Astrocyte (in vitro differentiated cells and primary cell): ENCODE results near the gene KLHDC7A. TPM values are rescaled to one million over a fixed set of nuclear protein-coding genes. Genes with fewer than 3 reads are reported as not detected.

Source experiments
- DNase-seq: peaks from one replicate; pipeline ENCODE4 v3.0.0-alpha.2; 2010; ENCODE audit warnings: low read depth
- FAIRE-seq: peaks from 2 replicates; lab custom pipeline; 2011; peaks lifted over from hg19 to GRCh38; lab: Jason Lieb, UNC
- H2AFZ ChIP-seq: 2 replicates; pipeline ENCODE4 v1.6.0; 2012; ENCODE audit warnings: low read depth, low read length, inconsistent platforms
- H3K27ac ChIP-seq: 2 replicates; pipeline ENCODE4 v1.5.1; 2011; ENCODE audit warnings: low read depth, low read length, inconsistent platforms
- H3K27me3 ChIP-seq: 2 replicates; pipeline ENCODE4 v1.6.0; 2011; ENCODE audit warnings: low read length, inconsistent platforms; ENCODE audit not compliant: insufficient read depth
- H3K36me3 ChIP-seq: 2 replicates; pipeline ENCODE4 v1.5.1; 2011; ENCODE audit warnings: low read length, inconsistent platforms; ENCODE audit not compliant: insufficient read depth
- H3K4me1 ChIP-seq: 2 replicates; pipeline ENCODE4 v1.5.1; 2011; ENCODE audit warnings: low read length, inconsistent platforms; ENCODE audit not compliant: insufficient read depth
- H3K4me2 ChIP-seq: 2 replicates; pipeline ENCODE4 v1.6.0; 2012; ENCODE audit warnings: low read length, inconsistent platforms
- H3K4me3 ChIP-seq: 2 replicates; pipeline ENCODE4 v1.5.1; 2011; ENCODE audit warnings: low read depth, mild to moderate bottlenecking, low read length, inconsistent platforms; ENCODE audit not compliant: insufficient read depth
- H3K79me2 ChIP-seq: 2 replicates; pipeline ENCODE4 v1.6.0; 2012; ENCODE audit warnings: mild to moderate bottlenecking, low read length, inconsistent platforms; ENCODE audit not compliant: insufficient read depth
- H3K9ac ChIP-seq: 2 replicates; pipeline ENCODE4 v1.6.0; 2012; ENCODE audit warnings: mild to moderate bottlenecking, low read length, inconsistent platforms
- H3K9me3 ChIP-seq: 2 replicates; pipeline ENCODE4 v1.5.1; 2012; ENCODE audit warnings: low read depth, mild to moderate bottlenecking, low read length, inconsistent platforms; ENCODE audit not compliant: insufficient read depth
- H4K20me1 ChIP-seq: 2 replicates; pipeline ENCODE4 v1.6.0; 2012; ENCODE audit warnings: low read length, inconsistent platforms; ENCODE audit not compliant: insufficient read depth
- H3K27ac Mint-ChIP-seq: one replicate; pipeline ENCODE4 v1.8.0; 2021; ENCODE audit warnings: mild to moderate bottlenecking, mixed read lengths; ENCODE audit not compliant: unreplicated experiment
- H3K27me3 Mint-ChIP-seq: one replicate; pipeline ENCODE4 v1.8.0; 2021; ENCODE audit warnings: low read depth, mixed read lengths; ENCODE audit not compliant: unreplicated experiment
- H3K36me3 Mint-ChIP-seq: one replicate; pipeline ENCODE4 v1.8.0; 2021; ENCODE audit warnings: low read depth, mixed read lengths; ENCODE audit not compliant: unreplicated experiment
- H3K4me1 Mint-ChIP-seq: one replicate; pipeline ENCODE4 v1.8.0; 2021; ENCODE audit warnings: low read depth, mixed read lengths; ENCODE audit not compliant: unreplicated experiment
- H3K4me3 Mint-ChIP-seq: one replicate; pipeline ENCODE4 v1.8.0; 2021; ENCODE audit warnings: mild to moderate bottlenecking, moderate library complexity, mixed read lengths; ENCODE audit not compliant: unreplicated experiment
- H3K9me3 Mint-ChIP-seq: one replicate; pipeline ENCODE4 v1.8.0; 2021; ENCODE audit warnings: mild to moderate bottlenecking, mixed read lengths; ENCODE audit not compliant: unreplicated experiment
- EZH2 ChIP-seq: IDR thresholded peaks from 2 replicates; pipeline ENCODE4 v1.6.1; 2012; ENCODE audit warnings: mild to moderate bottlenecking, low read length, inconsistent platforms; ENCODE audit not compliant: insufficient read depth
- total RNA-seq: library from RNA; stranded (reverse); gene quantifications from 2 replicates; pipeline ENCODE4 v1.2.1, GENCODE V29; 2021
- TF ChIP-seq, protein P1 (sequence below): IDR thresholded peaks from 2 replicates; pipeline ENCODE4 v1.5.1; 2011; ENCODE audit warnings: low read depth, mild to moderate bottlenecking, inconsistent platforms, low read length, moderate library complexity; ENCODE audit not compliant: insufficient read depth

The KLHDC7A gene
- total RNA-seq, 1 donor from 2014 or later, result 0.14 TPM

- Mint-ChIP-seq H3K27me3 (peaks cover 21% of the 10 kb centered on the region), H3K27ac (no peak overlapping the region), H3K4me1 (no peaks in the 10 kb centered on the region), H3K36me3 (no peaks in the 10 kb centered on the region), H3K4me3 (no peak overlapping the region), H3K9me3 (peaks cover 2% of the 10 kb centered on the region)
- DNase-seq (no peak), FAIRE-seq (no peak)
- Histone ChIP-seq H3K4me3 (no peak overlapping the region), H3K9me3 (no peaks in the 10 kb centered on the region), H2AFZ (no peak overlapping the region), H3K27ac (no peak overlapping the region), H4K20me1 (no peaks in the 10 kb centered on the region), H3K9ac (no peak overlapping the region), H3K4me1 (no peaks in the 10 kb centered on the region), H3K79me2 (no peaks in the 10 kb centered on the region), H3K36me3 (no peaks in the 10 kb centered on the region), H3K27me3 (no peaks in the 10 kb centered on the region), H3K4me2 (no peak overlapping the region)
- TF ChIP-seq, protein P1, sequence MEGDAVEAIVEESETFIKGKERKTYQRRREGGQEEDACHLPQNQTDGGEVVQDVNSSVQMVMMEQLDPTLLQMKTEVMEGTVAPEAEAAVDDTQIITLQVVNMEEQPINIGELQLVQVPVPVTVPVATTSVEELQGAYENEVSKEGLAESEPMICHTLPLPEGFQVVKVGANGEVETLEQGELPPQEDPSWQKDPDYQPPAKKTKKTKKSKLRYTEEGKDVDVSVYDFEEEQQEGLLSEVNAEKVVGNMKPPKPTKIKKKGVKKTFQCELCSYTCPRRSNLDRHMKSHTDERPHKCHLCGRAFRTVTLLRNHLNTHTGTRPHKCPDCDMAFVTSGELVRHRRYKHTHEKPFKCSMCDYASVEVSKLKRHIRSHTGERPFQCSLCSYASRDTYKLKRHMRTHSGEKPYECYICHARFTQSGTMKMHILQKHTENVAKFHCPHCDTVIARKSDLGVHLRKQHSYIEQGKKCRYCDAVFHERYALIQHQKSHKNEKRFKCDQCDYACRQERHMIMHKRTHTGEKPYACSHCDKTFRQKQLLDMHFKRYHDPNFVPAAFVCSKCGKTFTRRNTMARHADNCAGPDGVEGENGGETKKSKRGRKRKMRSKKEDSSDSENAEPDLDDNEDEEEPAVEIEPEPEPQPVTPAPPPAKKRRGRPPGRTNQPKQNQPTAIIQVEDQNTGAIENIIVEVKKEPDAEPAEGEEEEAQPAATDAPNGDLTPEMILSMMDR, result no peak
- TF ChIP-seq EZH2, result no peak
Measured at GRCh38 chr1:18504609-18505008, 23.9 kb downstream of the KLHDC7A start.

DNA sequence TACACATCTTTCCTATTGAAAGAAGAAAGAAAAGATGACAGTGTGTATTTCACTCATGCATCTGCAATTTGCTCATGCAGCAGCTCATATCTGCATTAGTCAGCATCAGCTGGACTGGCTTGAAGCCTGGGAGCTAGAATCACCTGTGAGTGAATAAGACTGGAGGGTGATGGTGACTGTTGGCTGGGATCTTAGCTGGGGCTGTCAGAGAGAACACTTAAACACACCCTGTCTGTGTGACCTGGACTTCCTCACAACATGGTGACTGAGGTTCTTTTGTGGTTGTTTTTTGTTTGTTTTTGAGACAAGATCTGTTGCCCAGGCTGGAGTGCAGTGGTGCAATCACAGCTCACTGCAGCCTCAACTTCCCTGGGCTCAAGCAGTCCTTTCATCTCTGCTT lies 24.9 kb downstream of the KLHDC7A start:
- Histone ChIP-seq H3K4me3 (no peak overlapping the region), H2AFZ (no peak overlapping the region), H3K27ac (no peak overlapping the region), H3K27me3 (no peaks in the 10 kb centered on the region), H3K9ac (no peak overlapping the region), H3K4me2 (no peak overlapping the region), H3K4me1 (no peaks in the 10 kb centered on the region), H3K79me2 (no peaks in the 10 kb centered on the region), H3K9me3 (no peaks in the 10 kb centered on the region), H3K36me3 (no peaks in the 10 kb centered on the region), H4K20me1 (no peaks in the 10 kb centered on the region)
- Mint-ChIP-seq H3K36me3 (no peaks in the 10 kb centered on the region), H3K4me3 (no peak overlapping the region), H3K27me3 (peaks cover 13% of the 10 kb centered on the region), H3K4me1 (no peaks in the 10 kb centered on the region), H3K9me3 (peaks cover 4% of the 10 kb centered on the region), H3K27ac (no peak overlapping the region)
- FAIRE-seq (no peak), DNase-seq (no peak)
- TF ChIP-seq, protein P1, result no peak
- no peak for TF ChIP-seq EZH2

- Histone ChIP-seq H3K4me3 (no peak overlapping the region), H3K4me1 (no peaks in the 10 kb centered on the region), H3K27ac (no peak overlapping the region), H3K9me3 (peaks cover 5% of the 10 kb centered on the region), H3K79me2 (no peaks in the 10 kb centered on the region), H3K4me2 (no peak overlapping the region), H3K9ac (no peak overlapping the region), H2AFZ (no peak overlapping the region), H3K36me3 (no peaks in the 10 kb centered on the region), H4K20me1 (no peaks in the 10 kb centered on the region), H3K27me3 (no peaks in the 10 kb centered on the region)
- no peak overlapping the region for H3K27ac Mint-ChIP-seq
- DNase-seq (no peak), FAIRE-seq (no peak)
- H3K4me1 Mint-ChIP-seq, result no peaks in the 10 kb centered on the region
- H3K36me3 Mint-ChIP-seq, result no peaks in the 10 kb centered on the region
- no peak for TF ChIP-seq EZH2
- TF ChIP-seq, protein P1, result no peak
- H3K9me3 Mint-ChIP-seq, result peaks cover 4% of the 10 kb centered on the region
- H3K4me3 Mint-ChIP-seq, result no peak overlapping the region
- H3K27me3 Mint-ChIP-seq, result peaks cover 12% of the 10 kb centered on the region
Measured at GRCh38 chr1:18508084-18508483, 27.4 kb downstream of the KLHDC7A start.
